ENCODE measurements around the gene YTHDF1. TPM values are rescaled to one million over a fixed set of nuclear protein-coding genes. Genes with fewer than 3 reads are reported as not detected.
A peak's percentile ranks its signal among the peaks of the same experiment; 100 is the strongest.

YTHDF1 gene
- total and polyA plus RNA-seq, 8 donors: 17.8 to 41.1 (median 22.4) TPM

GRCh38 chr20:63188641-63189321, 27.1 kb downstream of the YTHDF1 start:
- no peaks in the 10 kb centered on the region for H3K4me1 ChIP-seq
- no peak overlapping the region for H3K27ac ChIP-seq
- WGBS, 5 donors: 44 to 62% (median 50%) methylated on average over 15 of the region's 15 CpGs
- DNase-seq: no peak
- TF ChIP-seq POLR2AphosphoS5 (IDR thresholded peaks at IDR 0.05) (no peak), EP300 (IDR thresholded peaks at IDR 0.05) (no peak), CTCF (IDR thresholded peaks at IDR 0.05) (no peak), POLR2A (IDR thresholded peaks at IDR 0.05) (no peak)
- no peaks in the 10 kb centered on the region for H3K9me3 ChIP-seq
- H3K27me3 ChIP-seq: peaks cover 0 to 9% (median 0%) of the 10 kb centered on the region in 3 donors
- no peaks in the 10 kb centered on the region for H3K36me3 ChIP-seq
- intact Hi-C loops (cut with DNase I; ENCODE audit: low total_unique reads): no loop called here
- H3K4me3 ChIP-seq: no peak overlapping the region

- peaks cover 0 to 16% (median 3%) of the 10 kb centered on the region in 3 donors for H3K27me3 ChIP-seq
- no peaks in the 10 kb centered on the region for H3K4me1 ChIP-seq
- H3K9me3 ChIP-seq: no peaks in the 10 kb centered on the region
- no peak overlapping the region for H3K4me3 ChIP-seq
- TF ChIP-seq EP300 (IDR thresholded peaks at IDR 0.05) (no peak), POLR2A (IDR thresholded peaks at IDR 0.05) (no peak), POLR2AphosphoS5 (IDR thresholded peaks at IDR 0.05) (no peak), CTCF (IDR thresholded peaks at IDR 0.05) (no peak)
- 60 to 83% (median 82%) methylated on average over 2 to 13 of the region's 13 CpGs for WGBS, 5 donors
- no peak for DNase-seq
- no peak overlapping the region for H3K27ac ChIP-seq
- intact Hi-C loops (cut with DNase I; ENCODE audit: low total_unique reads): no loop called here
- no peaks in the 10 kb centered on the region for H3K36me3 ChIP-seq
Observed at GRCh38 chr20:63188159-63188442, 27.8 kb downstream of the YTHDF1 start.

- intact Hi-C loops (cut with DNase I; ENCODE audit: low total_unique reads): no loop called here
- Histone ChIP-seq H3K36me3 (no peaks in the 10 kb centered on the region), H3K27ac (no peak overlapping the region), H3K27me3 (peaks cover 0 to 21% (median 9%) of the 10 kb centered on the region in 3 donors), H3K9me3 (no peaks in the 10 kb centered on the region), H3K4me1 (no peaks in the 10 kb centered on the region), H3K4me3 (no peak overlapping the region)
- no peak for DNase-seq
- WGBS, 5 donors: 72 to 83% (median 78%) methylated on average over 7 of the region's 7 CpGs
- TF ChIP-seq EP300 (IDR thresholded peaks at IDR 0.05) (no peak), POLR2AphosphoS5 (IDR thresholded peaks at IDR 0.05) (no peak), CTCF (IDR thresholded peaks at IDR 0.05) (no peak), POLR2A (IDR thresholded peaks at IDR 0.05) (no peak)
Observed at GRCh38 chr20:63187338-63188158, 28.4 kb downstream of the YTHDF1 start.

- WGBS, 5 donors: 68 to 88% (median 73%) methylated on average over 3 to 8 of the region's 8 CpGs
- Histone ChIP-seq H3K4me3 (no peak overlapping the region), H3K27me3 (peaks cover 0 to 30% (median 17%) of the 10 kb centered on the region in 3 donors), H3K36me3 (no peaks in the 10 kb centered on the region), H3K9me3 (no peaks in the 10 kb centered on the region), H3K4me1 (no peaks in the 10 kb centered on the region), H3K27ac (no peak overlapping the region)
- TF ChIP-seq POLR2A (IDR thresholded peaks at IDR 0.05): no peak
- no peak for TF ChIP-seq CTCF (IDR thresholded peaks at IDR 0.05)
- no peak for TF ChIP-seq POLR2AphosphoS5 (IDR thresholded peaks at IDR 0.05)
- no peak for TF ChIP-seq EP300 (IDR thresholded peaks at IDR 0.05)
- DNase-seq: peak in 1 of 2 donors; percentile 40
- intact Hi-C loops (cut with DNase I; ENCODE audit: low total_unique reads): no loop called here
Observed at GRCh38 chr20:63186528-63187316, 29.2 kb downstream of the YTHDF1 start.
